Testis (tissue), 2 donors: ENCODE measurements around the gene LOXL3.

Experiments used
- CTCF ChIP-seq, 3 experiments: fragments of 450-650 bp in 2 of 3; fragments of 200-600 bp in 1 of 3; sonication (generic) in 1 of 3; IDR thresholded peaks; one replicate each; pipeline ENCODE4 v1.5.1; 2016 to 2019; ENCODE audit warnings: antibody characterized with exemption in 3 of 3, mild to moderate bottlenecking in 2 of 3, moderate library complexity in 1 of 3
- POLR2A ChIP-seq: fragments of 450-650 bp; IDR thresholded peaks from one replicate; pipeline ENCODE4 v1.6.1; 2017; ENCODE audit warnings: antibody characterized with exemption, mild to moderate bottlenecking, moderate library complexity

GRCh38 chr2:74493546-74493945 is 60.2 kb downstream of the LOXL3 start:
- TF ChIP-seq CTCF (IDR thresholded peaks at IDR 0.05) (no peak), POLR2A (no peak)
